ENCODE data around the gene CROCC2.

CROCC2 gene

DNA sequence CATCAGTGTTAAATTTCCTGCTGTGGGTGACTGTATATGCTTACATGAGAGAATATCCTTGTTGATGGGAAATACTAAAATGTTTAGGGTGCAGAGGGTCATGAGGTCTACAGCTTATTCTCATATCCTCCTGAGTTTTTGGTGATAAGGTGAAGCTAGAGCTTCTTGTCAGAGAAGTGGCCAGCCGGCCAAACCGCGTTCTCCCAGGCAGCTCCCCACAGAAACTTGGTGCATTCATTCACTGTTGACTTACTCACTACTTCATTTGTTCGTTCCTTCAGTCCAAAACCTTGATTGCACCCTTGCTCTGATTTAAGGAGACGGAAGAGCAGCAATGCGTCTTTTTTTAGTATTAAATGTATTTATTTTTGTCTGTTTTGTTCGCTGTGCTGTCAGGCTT is 101.0 kb downstream of the CROCC2 start:
- H3K9me3 ChIP-seq (ENCODE audit: control insufficient read depth, insufficient read depth, low read depth, low read length) = peaks cover 28% of the 10 kb centered on the region
- no peak overlapping the region for H3K27ac ChIP-seq (ENCODE audit: low read depth, low read length)
- H3K36me3 ChIP-seq (ENCODE audit: control insufficient read depth, insufficient read depth, low read length) = no peaks in the 10 kb centered on the region
- H3K27me3 ChIP-seq (ENCODE audit: control insufficient read depth, insufficient read depth, low read length) = no peaks in the 10 kb centered on the region; the same call in 1 of the 2 replicates
- H3K4me3 ChIP-seq (ENCODE audit: low read depth, low read length) = no peak overlapping the region
- H3K9ac ChIP-seq (ENCODE audit: low read length) = no peak overlapping the region
- H3K4me1 ChIP-seq (ENCODE audit: control insufficient read depth, insufficient read depth, low read length) = peaks cover 36% of the 10 kb centered on the region

DNA sequence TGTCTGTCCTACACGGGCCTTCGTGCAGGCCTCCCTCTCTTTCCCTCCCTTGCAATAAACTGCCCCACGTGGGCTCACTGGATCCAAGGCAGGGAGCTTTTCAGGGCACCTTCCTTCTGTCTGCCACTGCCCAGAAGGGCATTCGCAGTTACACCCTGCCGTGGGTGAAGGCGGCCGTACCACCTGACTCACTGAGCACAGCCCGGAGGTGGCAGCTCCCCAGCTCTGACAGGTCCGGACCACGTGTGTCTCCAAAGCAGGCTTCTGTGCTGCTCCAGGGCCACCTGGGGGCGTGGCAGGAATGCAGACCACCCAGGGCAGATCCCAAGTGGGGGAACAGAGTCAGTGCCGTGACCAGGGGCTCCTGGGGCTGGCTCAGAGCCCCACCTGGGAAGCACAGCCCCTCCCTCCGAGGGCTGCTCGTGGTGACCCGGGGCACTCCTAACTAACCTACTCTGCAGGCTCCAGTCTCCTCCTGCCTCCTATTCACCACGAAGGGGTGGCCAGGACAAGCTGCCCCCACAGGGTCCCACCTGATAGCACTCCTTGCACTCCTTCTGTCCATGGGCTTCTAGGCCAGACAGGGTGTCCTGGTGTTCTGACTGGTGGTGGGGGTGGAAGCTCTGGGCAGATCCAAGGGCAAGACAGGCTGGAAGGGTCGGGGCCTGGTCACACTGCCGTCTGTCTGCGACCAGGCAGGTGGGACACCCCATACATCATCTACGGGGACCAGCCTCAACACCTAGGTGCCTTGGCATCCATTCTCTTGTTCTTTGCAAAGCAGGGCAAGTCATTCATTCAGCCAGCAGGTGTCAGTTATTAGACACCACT is 102.0 kb downstream of the CROCC2 start:
- Histone ChIP-seq H3K27ac (ENCODE audit: low read depth, low read length) (no peak overlapping the region), H3K9me3 (ENCODE audit: control insufficient read depth, insufficient read depth, low read depth, low read length) (peaks cover 27% of the 10 kb centered on the region), H3K36me3 (ENCODE audit: control insufficient read depth, insufficient read depth, low read length) (no peaks in the 10 kb centered on the region), H3K4me1 (ENCODE audit: control insufficient read depth, insufficient read depth, low read length) (peaks cover 36% of the 10 kb centered on the region), H3K4me3 (ENCODE audit: low read depth, low read length) (no peak overlapping the region), H3K9ac (ENCODE audit: low read length) (peak overlapping the region; percentile 11), H3K27me3 (ENCODE audit: control insufficient read depth, insufficient read depth, low read length) (no peaks in the 10 kb centered on the region)

DNA sequence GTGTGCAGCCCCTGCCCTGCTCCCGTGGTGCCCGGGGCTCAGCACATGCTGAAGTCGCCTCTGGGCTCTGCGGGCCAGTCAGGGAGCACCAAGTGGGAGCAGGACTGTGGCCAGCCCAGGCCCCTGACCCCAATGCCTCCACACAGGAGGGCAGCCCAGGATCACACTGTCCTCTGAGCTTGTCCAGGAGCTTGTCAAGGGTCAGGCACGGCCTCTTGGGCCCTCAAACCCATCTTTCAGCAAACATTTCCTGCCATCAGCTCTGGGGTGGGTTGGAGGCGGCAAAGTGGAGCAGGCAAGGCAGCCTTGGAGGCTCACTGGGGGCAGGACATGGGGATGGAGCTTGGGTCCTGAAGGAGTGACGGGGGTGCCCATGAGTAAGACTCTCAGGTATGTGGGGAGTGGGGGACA is 102.6 kb downstream of the CROCC2 start:
- Histone ChIP-seq H3K9me3 (ENCODE audit: control insufficient read depth, insufficient read depth, low read depth, low read length) (peaks cover 21% of the 10 kb centered on the region), H3K27ac (ENCODE audit: low read depth, low read length) (no peak overlapping the region), H3K9ac (ENCODE audit: low read length) (no peak overlapping the region), H3K27me3 (ENCODE audit: control insufficient read depth, insufficient read depth, low read length) (no peaks in the 10 kb centered on the region), H3K4me1 (ENCODE audit: control insufficient read depth, insufficient read depth, low read length) (peaks cover 36% of the 10 kb centered on the region), H3K4me3 (ENCODE audit: low read depth, low read length) (no peak overlapping the region), H3K36me3 (ENCODE audit: control insufficient read depth, insufficient read depth, low read length) (no peaks in the 10 kb centered on the region)

DNA sequence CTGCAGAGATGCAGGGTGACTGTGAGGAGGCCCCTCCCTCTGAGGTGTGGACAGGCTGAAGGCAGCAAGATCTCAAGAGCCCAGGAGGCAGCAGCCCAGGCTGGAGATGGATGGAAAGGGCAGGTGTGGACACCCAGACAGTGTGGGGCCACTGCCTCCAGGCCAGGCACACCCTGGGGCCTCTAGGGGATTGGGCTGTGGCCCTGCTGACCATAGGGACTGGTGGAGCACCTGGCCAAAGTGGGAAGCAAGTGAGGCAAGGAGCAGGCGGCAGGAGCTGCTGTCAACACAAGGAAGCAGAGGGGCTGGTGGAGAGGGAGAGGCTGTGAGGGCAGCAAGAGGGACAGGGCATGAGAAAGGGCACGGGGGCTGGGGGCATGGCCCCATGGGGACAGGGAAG is 103.1 kb downstream of the CROCC2 start:
- H3K27me3 ChIP-seq (ENCODE audit: control insufficient read depth, insufficient read depth, low read length) = no peaks in the 10 kb centered on the region
- peak overlapping the region; percentile 49 for H3K4me3 ChIP-seq (ENCODE audit: low read depth, low read length)
- H3K4me1 ChIP-seq (ENCODE audit: control insufficient read depth, insufficient read depth, low read length) = peaks cover 36% of the 10 kb centered on the region
- H3K36me3 ChIP-seq (ENCODE audit: control insufficient read depth, insufficient read depth, low read length) = no peaks in the 10 kb centered on the region
- peaks cover 17% of the 10 kb centered on the region for H3K9me3 ChIP-seq (ENCODE audit: control insufficient read depth, insufficient read depth, low read depth, low read length)
- peak overlapping the region; percentile 44 for H3K9ac ChIP-seq (ENCODE audit: low read length)
- H3K27ac ChIP-seq (ENCODE audit: low read depth, low read length) = no peak overlapping the region; the same call in 1 of the 2 replicates

GRCh38 chr2:241009601-241010530 is 103.7 kb downstream of the CROCC2 start:
- peak overlapping the region; percentile 49 for H3K4me3 ChIP-seq (ENCODE audit: low read depth, low read length)
- peak overlapping the region; percentile 80; the same call in 1 of the 2 replicates for H3K27ac ChIP-seq (ENCODE audit: low read depth, low read length)
- peaks cover 13% of the 10 kb centered on the region for H3K9me3 ChIP-seq (ENCODE audit: control insufficient read depth, insufficient read depth, low read depth, low read length)
- H3K36me3 ChIP-seq (ENCODE audit: control insufficient read depth, insufficient read depth, low read length) = no peaks in the 10 kb centered on the region
- H3K9ac ChIP-seq (ENCODE audit: low read length) = peak overlapping the region; percentile 80
- H3K27me3 ChIP-seq (ENCODE audit: control insufficient read depth, insufficient read depth, low read length) = no peaks in the 10 kb centered on the region
- H3K4me1 ChIP-seq (ENCODE audit: control insufficient read depth, insufficient read depth, low read length) = peaks cover 36% of the 10 kb centered on the region

DNA sequence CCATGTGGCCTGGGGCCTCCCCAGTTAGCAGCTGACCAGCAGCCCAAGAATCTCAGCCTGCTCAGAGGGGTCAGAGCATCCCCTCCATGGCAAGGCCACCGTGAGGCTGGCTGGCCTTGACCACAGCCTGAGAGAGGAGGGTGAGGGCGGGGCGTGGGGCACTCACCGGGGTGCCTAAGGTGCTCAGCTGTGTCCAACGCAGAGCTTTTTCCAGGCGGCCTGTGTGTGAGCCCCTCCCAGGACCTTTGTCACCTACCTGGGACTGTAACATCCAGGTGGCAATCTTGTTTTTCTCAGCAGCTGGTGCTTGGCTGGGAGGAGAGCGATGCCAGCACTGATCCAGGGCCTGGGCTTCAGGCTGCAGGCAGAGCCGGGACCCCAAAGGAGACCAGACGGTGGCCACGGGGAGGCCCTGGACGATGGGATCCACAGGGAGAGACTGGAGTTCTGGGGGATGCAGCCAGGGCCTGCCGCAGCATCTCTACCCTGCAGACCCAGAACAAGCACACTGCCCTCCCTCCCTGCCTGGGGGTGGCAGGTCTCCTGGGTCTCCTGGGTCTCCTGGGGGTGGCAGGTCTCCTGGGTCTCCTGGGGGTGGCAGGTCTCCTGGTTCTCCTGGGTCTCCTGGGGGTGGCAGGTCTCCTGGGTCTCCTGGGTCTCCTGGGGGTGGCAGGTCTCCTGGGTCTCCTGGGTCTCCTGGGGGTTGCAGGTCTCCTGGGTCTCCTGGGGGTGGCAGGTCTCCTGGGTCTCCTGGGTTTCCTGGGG is 104.6 kb downstream of the CROCC2 start:
- Histone ChIP-seq H3K27ac (ENCODE audit: low read depth, low read length) (peak overlapping the region; percentile 80; the same call in 1 of the 2 replicates), H3K27me3 (ENCODE audit: control insufficient read depth, insufficient read depth, low read length) (no peaks in the 10 kb centered on the region), H3K4me3 (ENCODE audit: low read depth, low read length) (peak overlapping the region; percentile 49; the same call in 1 of the 2 replicates), H3K9me3 (ENCODE audit: control insufficient read depth, insufficient read depth, low read depth, low read length) (peaks cover 7% of the 10 kb centered on the region; the same call in 1 of the 2 replicates), H3K9ac (ENCODE audit: low read length) (peak overlapping the region; percentile 80), H3K36me3 (ENCODE audit: control insufficient read depth, insufficient read depth, low read length) (no peaks in the 10 kb centered on the region), H3K4me1 (ENCODE audit: control insufficient read depth, insufficient read depth, low read length) (peaks cover 36% of the 10 kb centered on the region)

DNA sequence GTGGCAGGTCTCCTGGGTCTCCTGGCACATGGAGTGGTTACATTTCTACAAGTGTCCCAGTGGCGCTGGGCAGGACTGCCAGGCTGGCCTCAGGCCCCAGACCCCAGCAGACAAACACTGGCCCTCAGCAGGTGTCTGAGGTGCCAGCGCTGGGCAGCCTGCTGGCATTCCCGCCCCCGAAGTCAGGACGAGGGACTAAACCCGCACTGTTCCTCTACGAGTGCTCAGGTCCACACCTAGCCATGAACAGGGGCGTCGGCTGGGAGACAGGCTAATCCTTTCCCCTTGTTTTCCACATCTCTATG is 105.1 kb downstream of the CROCC2 start:
- no peak overlapping the region for H3K27ac ChIP-seq (ENCODE audit: low read depth, low read length)
- no peak overlapping the region for H3K9ac ChIP-seq (ENCODE audit: low read length)
- H3K4me1 ChIP-seq (ENCODE audit: control insufficient read depth, insufficient read depth, low read length) = peaks cover 36% of the 10 kb centered on the region
- no peak overlapping the region for H3K4me3 ChIP-seq (ENCODE audit: low read depth, low read length)
- peaks cover 5% of the 10 kb centered on the region; the same call in 1 of the 2 replicates for H3K9me3 ChIP-seq (ENCODE audit: control insufficient read depth, insufficient read depth, low read depth, low read length)
- H3K27me3 ChIP-seq (ENCODE audit: control insufficient read depth, insufficient read depth, low read length) = no peaks in the 10 kb centered on the region
- H3K36me3 ChIP-seq (ENCODE audit: control insufficient read depth, insufficient read depth, low read length) = no peaks in the 10 kb centered on the region

DNA sequence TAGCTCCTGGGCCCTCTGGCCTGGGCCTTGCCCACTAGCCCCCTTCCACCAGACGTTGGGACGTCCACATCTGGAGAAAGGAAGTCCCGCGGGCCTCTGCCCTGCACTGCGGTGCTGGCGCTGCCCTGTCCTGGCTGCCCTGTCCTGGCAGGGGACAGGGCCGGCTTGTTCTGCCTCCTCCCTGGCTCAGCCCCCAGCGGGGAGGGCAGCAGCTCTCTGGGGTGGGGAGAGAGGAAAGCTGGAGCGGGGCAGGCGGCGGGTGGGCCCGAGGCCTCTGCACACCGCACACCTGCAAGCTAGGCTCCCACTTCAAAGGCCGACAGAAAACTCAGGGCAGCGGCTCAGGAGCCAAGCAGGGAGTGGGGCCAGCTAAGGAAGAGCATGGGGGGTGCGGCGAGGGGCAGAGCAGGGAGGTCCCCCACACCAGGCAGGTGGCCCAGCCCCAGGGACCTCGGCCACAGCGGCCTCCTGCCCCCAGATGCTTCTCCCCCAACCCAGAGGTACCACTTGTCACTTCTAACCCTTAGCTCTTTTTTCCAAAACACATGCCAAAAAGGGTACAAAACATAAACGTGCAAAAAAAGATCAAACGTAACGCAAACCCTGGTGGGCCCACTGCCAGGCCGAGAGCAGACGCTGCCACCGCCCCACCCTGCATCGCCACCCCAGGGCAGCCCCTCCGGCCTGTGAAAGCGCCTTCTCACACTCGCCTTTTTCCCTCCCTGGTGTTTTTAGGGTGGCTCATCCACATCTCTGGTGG is 105.8 kb downstream of the CROCC2 start:
- H3K36me3 ChIP-seq (ENCODE audit: control insufficient read depth, insufficient read depth, low read length) = no peaks in the 10 kb centered on the region
- peaks cover 36% of the 10 kb centered on the region for H3K4me1 ChIP-seq (ENCODE audit: control insufficient read depth, insufficient read depth, low read length)
- no peak overlapping the region for H3K9ac ChIP-seq (ENCODE audit: low read length)
- no peaks in the 10 kb centered on the region for H3K9me3 ChIP-seq (ENCODE audit: control insufficient read depth, insufficient read depth, low read depth, low read length)
- H3K27ac ChIP-seq (ENCODE audit: low read depth, low read length) = no peak overlapping the region
- H3K4me3 ChIP-seq (ENCODE audit: low read depth, low read length) = no peak overlapping the region
- no peaks in the 10 kb centered on the region for H3K27me3 ChIP-seq (ENCODE audit: control insufficient read depth, insufficient read depth, low read length)

DNA sequence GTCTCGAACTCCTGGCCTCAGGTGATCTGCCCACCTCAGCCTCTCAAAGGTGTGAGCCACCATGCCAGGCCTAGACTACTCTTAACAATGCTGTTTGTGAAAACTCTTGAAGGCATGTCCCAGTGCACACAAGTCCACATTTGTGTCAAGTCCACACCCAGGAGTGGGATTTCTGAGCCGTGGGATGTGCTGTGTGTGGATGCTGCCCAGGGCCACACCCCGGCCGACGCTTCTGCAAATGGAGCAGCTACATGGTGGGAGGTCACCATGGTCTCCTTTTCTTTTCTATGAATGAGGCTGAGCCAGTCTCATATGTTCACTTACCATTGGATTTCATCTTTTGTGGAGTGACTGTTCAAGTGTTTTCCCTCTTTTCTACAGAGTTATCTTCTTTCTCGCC is 108.1 kb downstream of the CROCC2 start:
- no peak overlapping the region for H3K9ac ChIP-seq (ENCODE audit: low read length)
- H3K27ac ChIP-seq (ENCODE audit: low read depth, low read length) = no peak overlapping the region

DNA sequence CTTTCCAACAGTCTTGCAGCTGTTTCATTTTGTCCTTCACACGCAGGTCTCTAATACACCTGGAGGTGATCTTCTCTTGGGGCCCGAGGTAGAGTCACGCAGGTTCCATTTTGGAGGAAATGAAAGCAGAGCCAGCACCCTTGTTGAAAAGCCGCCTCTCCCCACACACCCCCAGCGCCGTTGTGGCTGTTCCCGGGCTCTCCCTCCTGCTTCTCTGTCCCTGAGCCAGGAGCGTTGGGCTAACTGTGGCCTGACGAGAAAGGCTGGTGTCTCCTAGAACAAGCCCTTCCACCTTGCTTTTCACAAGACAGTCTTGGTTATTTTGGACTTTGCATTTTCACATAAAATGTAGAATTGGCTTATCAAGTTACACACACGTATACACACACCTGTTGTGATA is 108.6 kb downstream of the CROCC2 start:
- no peaks in the 10 kb centered on the region for H3K9me3 ChIP-seq (ENCODE audit: control insufficient read depth, insufficient read depth, low read depth, low read length)
- H3K27me3 ChIP-seq (ENCODE audit: control insufficient read depth, insufficient read depth, low read length) = no peaks in the 10 kb centered on the region
- H3K4me3 ChIP-seq (ENCODE audit: low read depth, low read length) = no peak overlapping the region
- no peak overlapping the region for H3K27ac ChIP-seq (ENCODE audit: low read depth, low read length)
- no peak overlapping the region for H3K9ac ChIP-seq (ENCODE audit: low read length)
- no peaks in the 10 kb centered on the region for H3K36me3 ChIP-seq (ENCODE audit: control insufficient read depth, insufficient read depth, low read length)
- peaks cover 16% of the 10 kb centered on the region for H3K4me1 ChIP-seq (ENCODE audit: control insufficient read depth, insufficient read depth, low read length)

More for the DNA sequence above, 108.1 kb downstream of the CROCC2 start:
- Histone ChIP-seq H3K4me1 (ENCODE audit: control insufficient read depth, insufficient read depth, low read length) (peaks cover 20% of the 10 kb centered on the region), H3K36me3 (ENCODE audit: control insufficient read depth, insufficient read depth, low read length) (no peaks in the 10 kb centered on the region), H3K27me3 (ENCODE audit: control insufficient read depth, insufficient read depth, low read length) (no peaks in the 10 kb centered on the region), H3K9me3 (ENCODE audit: control insufficient read depth, insufficient read depth, low read depth, low read length) (no peaks in the 10 kb centered on the region), H3K4me3 (ENCODE audit: low read depth, low read length) (no peak overlapping the region)
